Endothelial cell of umbilical vein (primary cell): Measurements from ENCODE around the gene LRRK1. TPM values are rescaled to one million over a fixed set of nuclear protein-coding genes. Genes with fewer than 3 reads are reported as not detected.

Experiments
- BruUV-seq: library from RNA; stranded (reverse); fragments of 400-500 nt; replicated peaks from 2 replicates; lab custom pipeline; 2021; lab: Mats Ljungman, UMichigan
- CTCF ChIA-PET: fragments of 300-600, 350-600 bp; sonication (Branson Sonifier 250); formaldehyde crosslinking; loops from one replicate; lab custom pipeline; 2021; ENCODE audit warnings: antibody characterized with exemption, inconsistent platforms; lab: Charles Lee
- POLR2A ChIA-PET: fragments of 300-600, 350-600 bp; sonication (Branson Sonifier 250); formaldehyde crosslinking; loops from one replicate; lab custom pipeline; 2021; ENCODE audit warnings: antibody characterized with exemption, inconsistent platforms; lab: Charles Lee
- DNase-seq: peaks from one replicate; pipeline ENCODE4 v3.0.0-alpha.2; 2011; ENCODE audit warnings: low read depth, low spot score
- FAIRE-seq: peaks from 2 replicates; lab custom pipeline; 2011; peaks lifted over from hg19 to GRCh38; lab: Jason Lieb, UNC
- H2AFZ ChIP-seq: 2 replicates; pipeline ENCODE4 v1.6.0; 2012; ENCODE audit warnings: low read depth, low read length, control low read depth, inconsistent platforms
- H3K27ac ChIP-seq: 2 replicates; pipeline ENCODE4 v1.5.1; 2011; ENCODE audit warnings: low read depth, mild to moderate bottlenecking, control low read depth, low read length, moderate library complexity; ENCODE audit not compliant: insufficient read depth
- H3K27me3 ChIP-seq, 2 experiments: 2 replicates each; pipeline versions ENCODE4 v1.6.0 to v1.6.1; 2011; ENCODE audit warnings: low read length in 2 of 2, mixed read lengths in 1 of 2; ENCODE audit not compliant: control insufficient read depth in 2 of 2, insufficient read depth in 2 of 2
- H3K36me3 ChIP-seq, 2 experiments: 2 replicates in 1 of 2; 3 replicates in 1 of 2; pipeline ENCODE4 v1.5.1; 2011; ENCODE audit warnings: low read length in 2 of 2, mild to moderate bottlenecking in 1 of 2, moderate library complexity in 1 of 2; ENCODE audit not compliant: control insufficient read depth in 2 of 2, insufficient read depth in 2 of 2; ENCODE audit errors: extremely low read depth in 1 of 2
- H3K4me1 ChIP-seq: 3 replicates; pipeline ENCODE4 v1.5.1; 2011; ENCODE audit warnings: mild to moderate bottlenecking, low read length; ENCODE audit not compliant: control insufficient read depth, insufficient read depth; ENCODE audit errors: extremely low read depth
- H3K4me2 ChIP-seq: 2 replicates; pipeline ENCODE4 v1.6.1; 2011; ENCODE audit warnings: low read length, control low read depth, mixed read lengths; ENCODE audit not compliant: insufficient read depth
- H3K4me3 ChIP-seq, 3 experiments: fragments of 200-600 bp in 1 of 3; sonication (generic), shearing (Covaris generic) in 1 of 3; replicated peaks in 1 of 3; 2 replicates each; pipeline ENCODE4 v1.5.1; 2011 to 2016; ENCODE audit warnings: control low read depth in 3 of 3, low read length in 3 of 3, mild to moderate bottlenecking in 2 of 3, inconsistent platforms in 1 of 3, low read depth in 1 of 3, moderate library complexity in 1 of 3; ENCODE audit not compliant: insufficient read depth in 1 of 3
- H3K79me2 ChIP-seq: 2 replicates; pipeline ENCODE4 v1.6.0; 2012; ENCODE audit warnings: low read length, inconsistent platforms; ENCODE audit not compliant: control insufficient read depth, insufficient read depth
- H3K9ac ChIP-seq: replicated peaks from 2 replicates; pipeline ENCODE3; 2011; ENCODE audit warnings: low read length, control low read depth; ENCODE audit not compliant: insufficient read depth; ENCODE audit errors: extremely low read depth
- H3K9me1 ChIP-seq: replicated peaks from 3 replicates; pipeline ENCODE4 v1.6.0; 2011; ENCODE audit warnings: mild to moderate bottlenecking, low read length; ENCODE audit not compliant: control insufficient read depth, insufficient read depth; ENCODE audit errors: extremely low read depth
- H3K9me3 ChIP-seq: replicated peaks from 2 replicates; pipeline ENCODE4 v1.5.1; 2012; ENCODE audit warnings: low read length, inconsistent platforms; ENCODE audit not compliant: control insufficient read depth, insufficient read depth
- H4K20me1 ChIP-seq: replicated peaks from 2 replicates; pipeline ENCODE3; 2011; ENCODE audit warnings: mild to moderate bottlenecking, low read length; ENCODE audit not compliant: control insufficient read depth, insufficient read depth; ENCODE audit errors: extremely low read depth
- CTCF ChIP-seq, 2 donors: IDR thresholded peaks; 1 replicate in 1 of 2; 2 replicates in 1 of 2; pipeline ENCODE4 v1.5.1; 2011; ENCODE audit warnings: low read length in 2 of 2, mild to moderate bottlenecking in 2 of 2, moderate library complexity in 2 of 2, control low read depth in 1 of 2, inconsistent platforms in 1 of 2, low read depth in 1 of 2; ENCODE audit not compliant: insufficient read depth in 1 of 2; ENCODE audit errors: extremely low read depth in 1 of 2
- EZH2 ChIP-seq: IDR thresholded peaks from 2 replicates; pipeline ENCODE4 v1.6.1; 2012; ENCODE audit warnings: borderline replicate concordance, low read depth, mild to moderate bottlenecking, moderate library complexity, low read length, inconsistent platforms; ENCODE audit not compliant: severe bottlenecking
- JUN ChIP-seq: IDR thresholded peaks from 2 replicates; pipeline ENCODE4 v1.6.1; 2011; ENCODE audit warnings: borderline replicate concordance, low read depth; ENCODE audit not compliant: insufficient read length, insufficient read depth
- MAX ChIP-seq: IDR thresholded peaks from 2 replicates; pipeline ENCODE4 v1.6.1; 2011; ENCODE audit not compliant: insufficient read depth, insufficient read length
- MYC ChIP-seq: IDR thresholded peaks from one replicate; pipeline ENCODE4 v1.6.1; 2011; ENCODE audit warnings: mild to moderate bottlenecking, low read depth, low read length
- POLR2A ChIP-seq: IDR thresholded peaks from 2 replicates; pipeline ENCODE4 v1.6.1; 2012; ENCODE audit warnings: low read depth, mild to moderate bottlenecking, control low read depth, low read length
- dilution Hi-C: fragments of 300-500 bp; cut with MboI; formaldehyde crosslinking; loops from one replicate; pipeline ENCODE4 v1.15.0; 2019; ENCODE audit warnings: low sequenced_read_pairs; ENCODE audit not compliant: extremely low pct_ligation_motif_present
- intact Hi-C: fragments of 100-400 bp; cut with micrococcal nuclease; formaldehyde crosslinking; loops from one replicate; pipeline ENCODE4 v1.10.0; 2022
- polyA plus RNA-seq, 4 experiments: library from polyadenylated mRNA; depleted of rRNA in 3 of 4; stranded (reverse) in 3 of 4; unstranded in 1 of 4; fragments of >200 nt; gene quantifications; 2 replicates each; pipeline versions ENCODE4 v1.2.1 to v1.2.3, GENCODE V29; 2011 to 2012; ENCODE audit warnings: missing spikeins in 1 of 4
- total RNA-seq: library from RNA; stranded (reverse); gene quantifications from 2 replicates; pipeline ENCODE4 v1.2.3, GENCODE V29; 2021

LRRK1 gene
- total and polyA plus RNA-seq, 2 donors (not counting 3 experiments of a cell fraction or from before 2014, with no cell fraction given) = 11.0 to 22.1 TPM

GRCh38 chr15:101104141-101104540 lies 185.0 kb downstream of the LRRK1 start:
- POLR2A ChIA-PET = interaction anchor here (0.6 kb wide), 1 partner anchor 147 kb away, joined by 3 read pairs; the partner anchor contains the start of gene CHSY1
- CTCF ChIA-PET = no interaction called here
- intact Hi-C loops = no loop called here

More at GRCh38 chr15:101104141-101104540, 185.0 kb downstream of the LRRK1 start:
- H3K9me3 ChIP-seq = no peaks in the 10 kb centered on the region
- BruUV-seq = no TSS peak
- dilution Hi-C loops = no loop called here
- H2AFZ ChIP-seq = no peak overlapping the region
- H4K20me1 ChIP-seq = no peaks in the 10 kb centered on the region
- no peak for FAIRE-seq
- TF ChIP-seq CTCF (IDR thresholded peaks at IDR 0.05; ENCODE audit: extremely low read depth in 1 of 2, insufficient read depth in 1 of 2, low read depth in 1 of 2, low read length in 2 of 2) (no peak), MYC (no peak), EZH2 (no peak), POLR2A (no peak), JUN (no peak), MAX (no peak)
- H3K4me2 ChIP-seq = no peak overlapping the region
- H3K4me1 ChIP-seq = no peaks in the 10 kb centered on the region
- H3K27me3 ChIP-seq = no peaks in the 10 kb centered on the region
- no peak for DNase-seq
- H3K4me3 ChIP-seq = no peak overlapping the region
- no peaks in the 10 kb centered on the region for H3K9me1 ChIP-seq
- no peak overlapping the region for H3K9ac ChIP-seq
- no peaks in the 10 kb centered on the region for H3K79me2 ChIP-seq
- H3K27ac ChIP-seq = no peak overlapping the region
- H3K36me3 ChIP-seq = no peaks in the 10 kb centered on the region
